HG02763 (cell line): ENCODE results near the gene USP27X.

ENCODE experiments used
- ATAC-seq: cut with Tn5 transposase; IDR thresholded peaks from one replicate; pipeline ENCODE4 v1.9.1; 2021; ENCODE audit warnings: mild to moderate bottlenecking, moderate library complexity; ENCODE audit not compliant: unreplicated experiment

The USP27X gene

GRCh38 chrX:49880668-49881067 lies 1.4 kb downstream of the USP27X start:
- ATAC-seq, result no peak

GRCh38 chrX:49884290-49884862 lies 5.1 kb downstream of the USP27X start:
- no peak for ATAC-seq

GRCh38 chrX:49892542-49892941 lies 13.3 kb downstream of the USP27X start:
- ATAC-seq, result no peak

- no peak for ATAC-seq
Measured at GRCh38 chrX:49896951-49897350, 17.7 kb downstream of the USP27X start.

GRCh38 chrX:49901048-49901447 lies 21.8 kb downstream of the USP27X start:
- no peak for ATAC-seq

- no peak for ATAC-seq
Measured at GRCh38 chrX:49910344-49910743, 31.1 kb downstream of the USP27X start.

GRCh38 chrX:49912086-49912485 lies 32.8 kb downstream of the USP27X start:
- ATAC-seq, result no peak

- ATAC-seq, result no peak
Measured at GRCh38 chrX:49912861-49913260, 33.6 kb downstream of the USP27X start.

- ATAC-seq, result peak; percentile 60
Measured at GRCh38 chrX:49915361-49916222, 36.3 kb downstream of the USP27X start.

- no peak for ATAC-seq
Measured at GRCh38 chrX:49919617-49920016, 40.3 kb downstream of the USP27X start.

- no peak for ATAC-seq
Measured at GRCh38 chrX:49921109-49921508, 41.8 kb downstream of the USP27X start.

- peak; percentile 97 for ATAC-seq
Measured at GRCh38 chrX:49922291-49923241, 43.3 kb downstream of the USP27X start, which contains the start of gene CLCN5. TSS of gene CLCN5 (plus strand) at chrX:49922596. CDS start at chrX:49925299, 2,703 bp downstream.

GRCh38 chrX:49925176-49925575 lies 45.9 kb downstream of the USP27X start:
- no peak for ATAC-seq

- no peak for ATAC-seq
Measured at GRCh38 chrX:49930039-49930438, 50.8 kb downstream of the USP27X start.
